Mammary epithelial cell (primary cell): ENCODE measurements around the gene HLTF.

Experiments used
- EZH2 ChIP-seq: IDR thresholded peaks from 2 replicates; pipeline ENCODE4 v1.6.1; 2012; ENCODE audit warnings: low read length, inconsistent platforms, borderline replicate concordance
- TF ChIP-seq, protein P1 (sequence below), 2 donors: IDR thresholded peaks in 1 of 2; conservative IDR thresholded peaks in 1 of 2; 2 replicates each; pipeline ENCODE4 v1.5.1; 2011 to 2012; ENCODE audit warnings: inconsistent platforms in 2 of 2, low read length in 2 of 2, mild to moderate bottlenecking in 2 of 2, control low read depth in 1 of 2, low read depth in 1 of 2; ENCODE audit not compliant: insufficient read depth in 1 of 2; ENCODE audit errors: extremely low read depth in 1 of 2

DNA sequence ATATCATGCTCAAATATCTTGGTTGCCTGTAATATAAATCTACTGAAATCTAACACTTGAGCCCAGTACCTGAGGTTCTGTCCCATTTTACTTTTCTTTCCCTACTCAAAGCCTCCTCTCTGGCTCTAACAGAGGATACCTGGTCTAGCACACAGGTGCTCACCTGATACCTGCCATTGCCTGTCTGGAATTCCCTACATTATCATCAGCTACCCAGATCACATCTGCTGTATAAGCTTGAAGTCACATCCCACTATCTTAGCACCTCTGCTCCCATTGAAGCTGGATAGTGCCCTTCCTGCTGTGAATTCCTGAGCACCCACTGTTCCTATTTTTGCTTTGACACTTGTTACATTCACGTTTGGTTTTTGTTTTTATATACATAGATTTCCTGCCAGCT, 64.5 kb downstream of the HLTF start:
- TF ChIP-seq, protein P1, sequence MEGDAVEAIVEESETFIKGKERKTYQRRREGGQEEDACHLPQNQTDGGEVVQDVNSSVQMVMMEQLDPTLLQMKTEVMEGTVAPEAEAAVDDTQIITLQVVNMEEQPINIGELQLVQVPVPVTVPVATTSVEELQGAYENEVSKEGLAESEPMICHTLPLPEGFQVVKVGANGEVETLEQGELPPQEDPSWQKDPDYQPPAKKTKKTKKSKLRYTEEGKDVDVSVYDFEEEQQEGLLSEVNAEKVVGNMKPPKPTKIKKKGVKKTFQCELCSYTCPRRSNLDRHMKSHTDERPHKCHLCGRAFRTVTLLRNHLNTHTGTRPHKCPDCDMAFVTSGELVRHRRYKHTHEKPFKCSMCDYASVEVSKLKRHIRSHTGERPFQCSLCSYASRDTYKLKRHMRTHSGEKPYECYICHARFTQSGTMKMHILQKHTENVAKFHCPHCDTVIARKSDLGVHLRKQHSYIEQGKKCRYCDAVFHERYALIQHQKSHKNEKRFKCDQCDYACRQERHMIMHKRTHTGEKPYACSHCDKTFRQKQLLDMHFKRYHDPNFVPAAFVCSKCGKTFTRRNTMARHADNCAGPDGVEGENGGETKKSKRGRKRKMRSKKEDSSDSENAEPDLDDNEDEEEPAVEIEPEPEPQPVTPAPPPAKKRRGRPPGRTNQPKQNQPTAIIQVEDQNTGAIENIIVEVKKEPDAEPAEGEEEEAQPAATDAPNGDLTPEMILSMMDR (conservative IDR thresholded peaks at IDR 0.05 in 1 of 2, IDR thresholded peaks at IDR 0.05 in 1 of 2; ENCODE audit: extremely low read depth in 1 of 2, insufficient read depth in 1 of 2, low read depth in 1 of 2, low read length in 2 of 2): no peak
- no peak for TF ChIP-seq EZH2
